ENCODE results near the gene GNPNAT1. TPM values are rescaled to one million over a fixed set of nuclear protein-coding genes. Genes with fewer than 3 reads are reported as not detected.

The GNPNAT1 gene
- total RNA-seq, 1 donor from 2014 or later: 19.9 TPM

DNA sequence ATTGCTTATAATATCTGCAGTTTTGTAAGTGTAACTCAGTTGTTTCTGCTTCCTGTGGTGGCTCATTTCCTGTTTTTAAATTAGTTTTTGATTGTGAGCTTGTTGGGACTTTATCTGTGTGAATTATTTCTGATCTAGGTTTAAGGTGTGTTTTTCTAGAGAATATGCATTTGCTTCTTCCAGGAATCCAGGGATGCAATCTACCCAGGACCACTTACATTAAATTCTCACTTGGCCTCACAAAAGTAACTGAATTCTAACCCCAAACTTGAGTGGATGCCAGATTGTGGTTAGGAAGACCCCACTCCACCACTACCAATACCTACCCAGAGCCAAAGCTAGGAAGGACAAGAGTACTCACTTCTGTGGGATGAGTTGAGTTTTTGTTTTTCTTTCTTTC is 49.5 kb downstream of the GNPNAT1 start:
- no peaks in the 10 kb centered on the region for H3K9me3 Mint-ChIP-seq (ENCODE audit: low read depth)
- no peaks in the 10 kb centered on the region for H3K27me3 Mint-ChIP-seq
- peaks cover 8% of the 10 kb centered on the region for H3K36me3 Mint-ChIP-seq (ENCODE audit: insufficient read depth)
- TF ChIP-seq, protein P1, sequence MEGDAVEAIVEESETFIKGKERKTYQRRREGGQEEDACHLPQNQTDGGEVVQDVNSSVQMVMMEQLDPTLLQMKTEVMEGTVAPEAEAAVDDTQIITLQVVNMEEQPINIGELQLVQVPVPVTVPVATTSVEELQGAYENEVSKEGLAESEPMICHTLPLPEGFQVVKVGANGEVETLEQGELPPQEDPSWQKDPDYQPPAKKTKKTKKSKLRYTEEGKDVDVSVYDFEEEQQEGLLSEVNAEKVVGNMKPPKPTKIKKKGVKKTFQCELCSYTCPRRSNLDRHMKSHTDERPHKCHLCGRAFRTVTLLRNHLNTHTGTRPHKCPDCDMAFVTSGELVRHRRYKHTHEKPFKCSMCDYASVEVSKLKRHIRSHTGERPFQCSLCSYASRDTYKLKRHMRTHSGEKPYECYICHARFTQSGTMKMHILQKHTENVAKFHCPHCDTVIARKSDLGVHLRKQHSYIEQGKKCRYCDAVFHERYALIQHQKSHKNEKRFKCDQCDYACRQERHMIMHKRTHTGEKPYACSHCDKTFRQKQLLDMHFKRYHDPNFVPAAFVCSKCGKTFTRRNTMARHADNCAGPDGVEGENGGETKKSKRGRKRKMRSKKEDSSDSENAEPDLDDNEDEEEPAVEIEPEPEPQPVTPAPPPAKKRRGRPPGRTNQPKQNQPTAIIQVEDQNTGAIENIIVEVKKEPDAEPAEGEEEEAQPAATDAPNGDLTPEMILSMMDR (IDR thresholded peaks at IDR 0.05; ENCODE audit: unreplicated experiment): no peak
- no peak overlapping the region for H3K27ac Mint-ChIP-seq
- DNase-seq (ENCODE audit: low spot score, unreplicated experiment): no peak
- H3K4me3 Mint-ChIP-seq (ENCODE audit: low read depth): no peak overlapping the region
- peaks cover 7% of the 10 kb centered on the region for H3K4me1 Mint-ChIP-seq (ENCODE audit: low read depth)

DNA sequence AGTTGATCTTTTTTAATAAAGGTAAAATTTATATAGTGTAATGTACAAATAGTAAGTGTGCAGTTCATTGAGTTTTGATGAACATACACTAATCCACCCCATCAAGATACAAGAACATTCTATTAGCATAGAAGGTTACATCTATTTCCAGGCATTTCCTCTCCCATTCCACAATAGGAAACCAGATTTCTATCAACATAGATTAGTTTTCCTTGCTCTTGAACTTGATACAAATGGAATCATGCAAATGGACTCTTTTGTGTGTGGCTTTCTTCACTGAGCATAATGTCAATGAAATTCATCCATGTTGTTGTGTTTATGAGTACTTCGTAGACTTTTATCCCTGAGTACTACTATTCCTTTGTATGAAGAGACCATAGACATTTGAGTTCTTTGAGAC is 50.7 kb downstream of the GNPNAT1 start:
- Mint-ChIP-seq H3K9me3 (ENCODE audit: low read depth) (no peaks in the 10 kb centered on the region), H3K4me1 (ENCODE audit: low read depth) (peaks cover 13% of the 10 kb centered on the region), H3K27me3 (no peaks in the 10 kb centered on the region), H3K27ac (no peak overlapping the region), H3K36me3 (ENCODE audit: insufficient read depth) (peaks cover 6% of the 10 kb centered on the region), H3K4me3 (ENCODE audit: low read depth) (no peak overlapping the region)
- DNase-seq (ENCODE audit: low spot score, unreplicated experiment): no peak
- TF ChIP-seq, protein P1 (IDR thresholded peaks at IDR 0.05; ENCODE audit: unreplicated experiment): no peak

DNA sequence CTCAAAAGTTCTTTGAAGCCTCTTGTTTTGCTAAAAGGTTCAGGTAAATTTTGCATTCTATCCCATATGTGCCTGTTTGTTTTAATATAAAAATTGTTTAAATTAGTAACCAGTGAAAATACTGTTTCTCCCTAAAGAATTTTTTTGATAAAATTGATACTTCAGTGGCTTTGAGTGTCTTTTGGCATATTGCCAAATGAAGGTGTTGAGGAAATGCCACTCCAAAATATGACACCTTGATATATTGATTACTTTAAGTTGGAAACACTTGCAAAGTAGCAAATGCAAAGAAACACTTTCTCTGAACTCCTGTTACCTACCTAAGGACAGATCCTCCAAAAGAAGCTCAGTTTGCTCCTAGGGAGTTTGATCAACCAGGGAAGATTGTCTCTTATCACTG is 53.0 kb downstream of the GNPNAT1 start:
- H3K4me1 Mint-ChIP-seq (ENCODE audit: low read depth): peaks cover 11% of the 10 kb centered on the region
- no peaks in the 10 kb centered on the region for H3K9me3 Mint-ChIP-seq (ENCODE audit: low read depth)
- no peaks in the 10 kb centered on the region for H3K27me3 Mint-ChIP-seq
- no peak for DNase-seq (ENCODE audit: low spot score, unreplicated experiment)
- TF ChIP-seq, protein P1 (IDR thresholded peaks at IDR 0.05; ENCODE audit: unreplicated experiment): no peak
- H3K4me3 Mint-ChIP-seq (ENCODE audit: low read depth): no peak overlapping the region
- H3K36me3 Mint-ChIP-seq (ENCODE audit: insufficient read depth): peaks cover 14% of the 10 kb centered on the region
- H3K27ac Mint-ChIP-seq: no peak overlapping the region

DNA sequence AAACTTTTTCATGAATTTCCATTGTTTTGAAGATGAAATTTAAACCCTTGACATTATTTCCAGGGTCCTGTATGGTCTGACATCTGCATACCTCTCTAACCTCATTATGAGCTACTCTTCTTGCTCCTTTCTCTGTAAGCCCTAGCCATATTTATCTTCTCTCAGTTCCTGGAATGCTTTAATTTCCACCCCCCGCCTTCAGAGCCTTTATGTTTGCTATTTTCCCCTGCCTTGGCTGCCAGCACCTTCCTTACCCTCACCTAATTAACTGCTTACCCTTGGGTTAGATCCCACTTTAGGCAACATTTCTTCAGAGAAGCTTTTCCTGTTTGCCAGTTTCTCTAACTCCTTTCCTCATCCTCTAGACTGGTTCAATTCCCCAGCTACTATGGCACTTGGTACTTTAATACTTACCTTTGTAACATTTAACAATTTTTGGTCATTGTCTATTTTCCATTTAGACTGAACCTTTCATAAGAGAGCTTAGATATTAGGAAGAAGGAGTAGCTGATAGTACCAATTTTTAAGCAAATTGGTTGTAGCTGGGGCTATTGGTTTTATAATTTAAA is 55.4 kb downstream of the GNPNAT1 start:
- peak overlapping the region; percentile 3 for H3K27ac Mint-ChIP-seq
- DNase-seq (ENCODE audit: low spot score, unreplicated experiment): no peak
- peaks cover 14% of the 10 kb centered on the region for H3K4me1 Mint-ChIP-seq (ENCODE audit: low read depth)
- no peak overlapping the region for H3K4me3 Mint-ChIP-seq (ENCODE audit: low read depth)
- peaks cover 23% of the 10 kb centered on the region for H3K36me3 Mint-ChIP-seq (ENCODE audit: insufficient read depth)
- H3K9me3 Mint-ChIP-seq (ENCODE audit: low read depth): no peaks in the 10 kb centered on the region
- H3K27me3 Mint-ChIP-seq: no peaks in the 10 kb centered on the region
- TF ChIP-seq, protein P1 (IDR thresholded peaks at IDR 0.05; ENCODE audit: unreplicated experiment): no peak

DNA sequence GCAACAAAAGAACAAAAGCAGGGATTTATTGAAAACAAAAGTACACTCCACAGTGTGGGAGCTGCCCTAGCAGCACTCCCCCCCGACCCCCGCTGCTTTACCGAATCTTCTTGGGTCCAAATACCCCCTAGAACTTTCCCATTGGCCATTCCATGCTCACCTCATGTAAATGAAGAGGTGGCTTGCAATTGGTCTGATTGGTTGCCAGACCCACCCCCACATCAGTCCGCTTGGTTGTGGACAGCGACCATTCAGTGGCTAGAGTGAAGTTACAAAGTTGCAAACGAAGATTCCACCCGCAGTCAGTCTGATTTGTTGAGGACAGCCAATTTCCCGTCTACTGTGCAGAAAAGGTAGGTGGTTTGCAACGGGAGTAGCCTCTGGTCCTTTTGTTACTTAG is 57.6 kb downstream of the GNPNAT1 start:
- TF ChIP-seq, protein P1 (IDR thresholded peaks at IDR 0.05; ENCODE audit: unreplicated experiment): no peak
- Mint-ChIP-seq H3K36me3 (ENCODE audit: insufficient read depth) (peaks cover 23% of the 10 kb centered on the region), H3K9me3 (ENCODE audit: low read depth) (no peaks in the 10 kb centered on the region), H3K4me3 (ENCODE audit: low read depth) (no peak overlapping the region), H3K27me3 (no peaks in the 10 kb centered on the region), H3K27ac (no peak overlapping the region), H3K4me1 (ENCODE audit: low read depth) (peaks cover 16% of the 10 kb centered on the region)
- no peak for DNase-seq (ENCODE audit: low spot score, unreplicated experiment)
